Esophagus squamous epithelium (tissue), 4 donors: ENCODE measurements around the gene ZSCAN21.

Experiments
- CTCF ChIP-seq, 6 experiments: fragments of 450-650 bp in 4 of 6; fragments of 200-600 bp in 2 of 6; sonication (generic) in 2 of 6; IDR thresholded peaks; one replicate each; pipeline ENCODE4 v1.5.1; 2016 to 2019; ENCODE audit warnings: antibody characterized with exemption in 6 of 6, mild to moderate bottlenecking in 4 of 6, moderate library complexity in 4 of 6
- POLR2A ChIP-seq, 4 donors: fragments of 450-650 bp; IDR thresholded peaks; one replicate each; pipeline ENCODE4 v1.6.1; 2017; ENCODE audit warnings: antibody characterized with exemption in 4 of 4, mild to moderate bottlenecking in 4 of 4, moderate library complexity in 3 of 4

GRCh38 chr7:100003711-100004661 lies 45.6 kb upstream of the ZSCAN21 start:
- no peak for TF ChIP-seq CTCF (IDR thresholded peaks at IDR 0.05)
- TF ChIP-seq POLR2A (IDR thresholded peaks at IDR 0.05): no peak
